ENCODE data around the gene NKX2-1. TPM values are rescaled to one million over a fixed set of nuclear protein-coding genes. Genes with fewer than 3 reads are reported as not detected.

The NKX2-1 gene
- total RNA-seq, 1 donor, result not detected

DNA sequence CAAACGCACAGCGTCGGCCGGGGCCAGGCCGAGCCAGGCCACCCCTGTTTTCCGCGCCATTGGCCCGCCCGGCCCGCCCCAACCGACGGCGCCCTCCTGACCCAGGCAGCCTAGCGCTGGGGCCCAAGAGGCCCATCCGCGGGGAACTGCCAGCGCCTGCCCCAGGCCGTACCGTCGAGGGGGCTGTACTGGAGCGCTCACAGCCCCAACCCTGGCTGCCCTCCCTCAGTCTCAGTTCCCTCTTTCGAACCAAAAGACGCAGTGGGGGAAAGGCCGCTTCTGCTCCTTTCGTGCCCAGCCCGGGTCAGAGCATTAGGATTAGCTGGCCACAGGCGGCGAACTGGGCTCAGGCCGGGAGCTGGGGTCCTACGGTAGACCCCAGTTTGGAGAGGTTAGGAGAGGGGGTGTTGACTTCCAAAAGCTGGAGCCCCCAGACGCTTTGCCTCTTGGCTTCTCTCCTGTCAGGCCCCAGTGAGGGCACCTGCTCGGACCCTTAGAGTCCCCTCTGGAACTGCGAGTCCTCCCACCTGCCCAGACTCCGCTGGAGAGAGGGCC is 1.9 kb downstream of the NKX2-1 start:
- no peak for DNase-seq (ENCODE audit: low read depth in 2 of 3, low spot score in 2 of 3)

GRCh38 chr14:36517242-36518030 is 2.6 kb downstream of the NKX2-1 start:
- no peak for DNase-seq (ENCODE audit: low read depth in 2 of 3, low spot score in 2 of 3)

GRCh38 chr14:36516719-36517241 is 3.3 kb downstream of the NKX2-1 start:
- DNase-seq (ENCODE audit: low read depth in 2 of 3, low spot score in 2 of 3), result no peak

DNA sequence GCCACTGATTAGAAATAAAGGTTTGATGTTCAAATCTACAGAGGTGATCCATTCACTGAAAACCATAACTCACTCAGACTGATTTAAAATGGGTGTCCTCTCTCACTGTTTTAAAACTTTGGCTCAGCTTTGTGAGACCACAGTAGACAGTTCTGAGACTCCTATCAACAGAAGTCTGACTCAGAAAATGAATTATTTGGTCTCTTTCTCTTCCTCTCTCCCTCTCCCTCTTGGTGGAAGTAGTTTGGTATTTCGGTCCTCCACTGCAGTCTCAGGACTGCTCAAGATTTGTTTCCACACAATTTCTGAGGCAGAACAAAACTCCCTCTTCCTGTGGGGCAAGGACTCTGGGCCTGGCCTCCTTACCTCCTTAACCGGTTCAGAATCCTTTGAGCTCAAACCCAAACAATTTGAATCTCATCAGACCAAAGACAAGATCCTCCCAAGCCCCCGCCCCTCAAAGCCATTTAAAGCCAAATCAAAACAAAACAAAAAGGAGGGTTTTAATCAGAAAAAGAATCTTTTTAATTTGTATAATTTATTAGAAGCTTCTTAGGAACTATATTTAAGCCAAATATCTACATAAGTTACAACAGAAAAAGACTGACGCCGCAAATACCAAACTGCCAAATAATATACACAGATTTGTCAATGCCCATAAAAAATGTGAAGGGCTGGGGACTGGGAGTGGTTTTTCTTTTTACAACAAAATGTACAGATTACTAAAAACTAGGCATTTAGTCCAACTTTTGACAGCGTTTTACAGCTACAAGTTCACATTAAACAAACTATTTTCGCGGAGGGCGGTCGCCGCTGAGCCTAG is 3.9 kb downstream of the NKX2-1 start:
- DNase-seq (ENCODE audit: low read depth in 2 of 3, low spot score in 2 of 3), result no peak

DNA sequence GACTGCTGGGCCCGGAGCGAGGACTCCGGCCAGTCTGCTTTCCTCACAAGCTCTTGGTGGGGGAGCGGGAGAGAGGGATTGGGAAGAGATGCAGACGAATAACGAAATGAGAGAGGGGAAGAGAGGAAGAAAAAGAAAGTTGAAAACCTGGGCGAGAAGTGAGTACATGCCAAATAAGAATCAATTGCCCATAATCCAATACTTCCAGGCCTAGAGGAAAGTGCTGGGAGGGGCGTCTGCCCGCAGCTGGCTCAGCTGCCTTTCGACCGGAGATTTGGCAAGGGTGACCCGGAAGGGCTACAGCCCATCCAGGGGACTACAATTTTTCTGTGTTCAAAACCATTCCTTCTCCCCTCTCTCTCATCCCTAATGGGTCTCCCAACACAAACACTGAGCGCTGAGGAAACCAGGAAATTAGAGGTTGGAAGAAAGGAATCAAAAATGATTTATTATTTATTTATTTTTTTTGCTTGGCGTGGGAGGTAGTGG is 4.9 kb downstream of the NKX2-1 start:
- no peak for DNase-seq (ENCODE audit: low read depth in 2 of 3, low spot score in 2 of 3)

DNA sequence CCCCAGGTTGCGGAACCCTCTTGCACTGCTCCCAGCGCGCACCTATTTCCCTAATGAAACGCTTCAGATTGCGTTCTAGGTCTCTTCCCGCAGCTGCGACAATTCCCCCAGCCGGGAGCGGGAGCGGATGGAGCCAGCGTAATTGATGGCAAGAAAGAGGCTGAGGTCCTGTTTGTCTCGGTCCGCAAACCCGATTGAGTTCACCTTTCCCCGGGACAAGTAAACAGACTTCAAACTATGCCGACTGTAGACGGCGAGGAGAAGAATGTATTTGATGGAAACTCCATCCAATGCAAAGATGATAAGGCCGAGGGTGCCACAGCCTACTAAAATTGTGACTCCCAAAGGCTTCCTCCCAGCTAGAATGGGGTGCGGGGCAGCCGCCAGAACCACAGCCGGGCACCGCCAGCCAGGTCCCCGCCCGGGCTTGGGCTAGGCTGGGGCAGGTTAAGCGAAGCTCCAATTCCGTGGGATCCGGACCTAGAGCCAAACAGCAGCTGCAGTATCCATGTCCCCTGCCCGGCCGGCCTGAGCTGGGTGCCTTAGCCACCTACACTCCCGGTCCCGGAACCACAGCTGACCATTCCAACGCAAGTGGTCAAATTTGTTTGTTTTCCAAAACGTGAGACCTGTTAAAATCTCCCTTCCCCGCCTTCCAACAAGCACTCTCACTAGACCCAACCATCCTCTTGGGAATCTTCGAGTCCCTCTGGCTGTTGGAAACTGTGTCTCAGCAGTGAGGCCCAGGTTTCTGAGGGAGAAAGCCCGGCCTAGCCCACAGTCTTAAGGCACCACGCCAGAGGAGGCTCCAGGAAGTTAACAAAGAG is 5.5 kb downstream of the NKX2-1 start:
- no peak for DNase-seq (ENCODE audit: low read depth in 2 of 3, low spot score in 2 of 3)

DNA sequence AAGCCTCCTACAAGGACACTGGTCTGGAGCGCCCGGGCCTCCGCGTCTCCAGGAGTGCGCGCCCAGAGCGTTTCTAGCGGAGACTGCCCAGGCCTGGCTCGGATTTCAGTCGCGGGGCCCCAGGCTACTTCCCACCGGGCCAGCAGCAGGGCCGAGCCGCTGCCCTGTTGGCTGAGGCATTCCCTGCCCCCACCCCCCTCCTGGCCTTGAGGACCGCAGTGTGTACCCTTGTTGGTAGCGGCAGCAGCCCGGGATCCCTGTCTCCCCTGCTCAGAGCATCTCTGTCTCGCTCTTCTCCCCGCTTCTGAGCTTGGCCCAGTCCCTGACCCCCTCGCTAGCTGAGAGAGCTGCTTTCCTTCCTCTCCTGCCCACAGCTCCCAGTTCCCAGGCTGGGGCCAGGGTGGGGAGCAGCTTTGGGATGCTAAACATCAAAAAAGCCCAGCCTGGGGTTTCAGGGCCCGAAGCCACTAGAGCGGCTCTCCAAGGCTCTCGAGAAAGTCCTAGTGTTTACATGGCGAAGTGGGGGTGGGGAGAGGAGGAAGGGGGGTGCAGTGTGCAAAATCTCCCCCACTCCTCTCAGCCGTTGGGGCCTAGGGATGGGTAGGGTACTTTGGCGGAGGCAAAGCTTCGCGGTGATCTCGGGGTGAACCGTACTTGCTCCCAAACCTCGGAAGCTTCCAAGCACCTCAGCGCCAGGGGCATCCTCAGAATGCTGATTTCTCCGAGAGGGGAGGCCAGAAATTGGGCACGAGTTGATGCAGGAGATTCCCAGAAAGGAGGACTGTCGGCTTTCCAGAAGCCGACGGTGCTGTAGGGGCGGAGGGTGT is 6.4 kb downstream of the NKX2-1 start:
- no peak for DNase-seq (ENCODE audit: low read depth in 2 of 3, low spot score in 2 of 3)

GRCh38 chr14:36513012-36513420 is 7.0 kb downstream of the NKX2-1 start:
- DNase-seq (ENCODE audit: low read depth in 2 of 3, low spot score in 2 of 3), result no peak

DNA sequence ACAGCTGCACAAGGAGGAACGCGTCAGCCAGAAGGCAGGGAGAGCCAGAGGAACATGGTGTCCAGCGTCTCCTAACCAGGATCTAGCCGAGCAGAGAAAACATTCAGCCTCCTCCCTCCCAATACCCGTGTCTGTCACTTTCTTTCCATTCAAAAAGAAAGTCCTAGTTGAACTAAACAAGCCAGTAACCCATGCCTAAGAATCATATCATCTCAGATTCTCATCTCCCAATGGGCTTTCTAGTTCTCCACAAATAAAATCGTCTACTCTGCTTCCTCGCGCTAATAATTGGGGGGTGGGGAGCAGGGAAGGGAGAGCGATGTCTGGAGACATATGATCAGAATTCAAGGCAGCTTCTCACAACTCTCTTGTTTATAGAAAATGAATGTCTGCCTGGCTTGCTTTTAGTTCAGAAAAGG is 7.4 kb downstream of the NKX2-1 start:
- DNase-seq (ENCODE audit: low read depth in 2 of 3, low spot score in 2 of 3), result no peak

- DNase-seq (ENCODE audit: low read depth in 2 of 3, low spot score in 2 of 3), result no peak
Observed at GRCh38 chr14:36511981-36512584, 7.9 kb downstream of the NKX2-1 start.

DNA sequence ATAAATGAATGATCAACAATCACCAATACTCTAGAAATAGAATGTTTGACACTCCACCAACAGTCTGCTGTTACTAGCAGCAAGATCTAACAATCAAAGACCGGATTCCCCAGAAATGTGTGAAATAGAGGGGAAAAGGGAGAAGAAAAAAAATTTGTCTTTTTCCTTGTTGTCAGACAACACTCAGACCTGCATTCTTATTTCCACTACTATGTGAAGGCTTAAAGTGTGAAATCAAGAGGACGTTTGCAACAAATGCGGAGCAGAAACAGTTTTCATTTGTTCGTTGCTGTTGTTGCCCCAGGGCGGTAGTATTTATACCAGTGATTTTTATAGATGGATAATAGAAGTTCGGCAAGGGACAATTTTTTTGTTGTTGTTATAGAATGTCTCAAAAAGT is 9.2 kb downstream of the NKX2-1 start:
- DNase-seq (ENCODE audit: low read depth in 2 of 3, low spot score in 2 of 3), result no peak

GRCh38 chr14:36510078-36510799 is 9.8 kb downstream of the NKX2-1 start:
- no peak for DNase-seq (ENCODE audit: low read depth in 2 of 3, low spot score in 2 of 3)

DNA sequence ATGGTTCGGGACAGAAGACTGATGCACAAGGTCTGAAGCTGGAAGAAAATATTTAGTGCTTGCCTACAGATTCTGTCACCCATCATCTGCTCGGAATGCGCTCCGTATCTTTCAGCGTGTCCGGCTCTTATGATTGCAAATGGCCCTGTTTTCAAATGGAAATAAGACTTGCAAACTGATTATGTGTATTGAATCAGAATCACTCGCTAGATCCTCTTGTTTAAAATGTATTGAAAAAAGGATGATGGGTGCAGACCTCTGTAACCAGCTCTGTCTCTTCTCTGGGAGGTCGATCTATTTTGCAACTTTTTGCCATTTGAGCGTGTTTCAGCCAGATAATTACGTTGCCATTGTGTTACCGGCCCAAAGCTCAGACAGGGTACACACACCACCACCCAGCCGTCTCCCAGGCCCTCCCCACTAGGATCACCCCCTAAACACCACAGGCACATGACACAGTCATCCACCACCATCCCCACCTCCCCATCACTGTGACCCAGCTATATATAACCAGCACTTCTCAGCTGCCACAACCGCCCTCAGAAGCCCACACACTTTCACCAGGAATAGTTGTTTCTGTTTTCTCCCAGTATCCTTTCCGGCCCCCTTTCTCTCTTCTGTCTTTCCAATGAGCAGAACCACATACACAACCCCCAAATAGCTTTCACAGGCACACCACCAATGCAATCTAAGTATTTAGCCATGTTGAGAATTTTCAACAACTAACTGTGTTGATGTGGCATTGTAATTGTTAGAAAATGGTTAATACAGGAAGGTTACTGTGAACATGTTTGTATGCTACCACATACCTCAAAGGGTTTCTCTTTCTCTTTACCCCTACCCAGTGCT is 10.7 kb downstream of the NKX2-1 start:
- no peak for DNase-seq (ENCODE audit: low read depth in 2 of 3, low spot score in 2 of 3)

GRCh38 chr14:36508418-36509068 is 11.5 kb downstream of the NKX2-1 start:
- DNase-seq (ENCODE audit: low read depth in 2 of 3, low spot score in 2 of 3), result no peak

DNA sequence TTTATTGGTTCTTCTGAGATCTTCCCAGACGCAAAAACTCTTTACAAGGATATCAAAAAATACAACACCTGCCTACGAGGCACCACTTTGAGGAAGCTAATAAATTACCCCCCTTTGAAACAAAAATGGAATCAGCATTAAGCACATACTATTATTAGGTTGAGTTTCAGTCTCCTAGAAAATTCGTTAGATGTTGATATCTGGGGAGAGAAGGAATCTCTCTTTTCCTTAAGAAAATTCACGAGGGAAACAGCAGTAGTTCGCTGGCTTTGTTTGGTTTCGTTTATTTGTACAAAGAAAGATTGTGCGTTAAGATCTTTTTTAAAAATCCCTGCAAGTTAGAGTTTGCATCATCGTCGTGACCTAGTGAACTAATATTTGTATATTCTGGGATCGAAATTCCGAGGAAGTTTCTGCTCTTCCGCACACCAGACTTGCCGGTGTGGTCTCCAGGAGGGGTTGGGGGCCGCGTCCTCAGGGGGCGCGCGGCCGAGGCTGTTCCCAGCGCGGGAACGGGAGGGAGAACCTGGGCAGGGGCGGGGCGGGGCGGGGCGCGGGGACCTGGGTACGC is 12.1 kb downstream of the NKX2-1 start:
- no peak for DNase-seq (ENCODE audit: low read depth in 2 of 3, low spot score in 2 of 3)

DNA sequence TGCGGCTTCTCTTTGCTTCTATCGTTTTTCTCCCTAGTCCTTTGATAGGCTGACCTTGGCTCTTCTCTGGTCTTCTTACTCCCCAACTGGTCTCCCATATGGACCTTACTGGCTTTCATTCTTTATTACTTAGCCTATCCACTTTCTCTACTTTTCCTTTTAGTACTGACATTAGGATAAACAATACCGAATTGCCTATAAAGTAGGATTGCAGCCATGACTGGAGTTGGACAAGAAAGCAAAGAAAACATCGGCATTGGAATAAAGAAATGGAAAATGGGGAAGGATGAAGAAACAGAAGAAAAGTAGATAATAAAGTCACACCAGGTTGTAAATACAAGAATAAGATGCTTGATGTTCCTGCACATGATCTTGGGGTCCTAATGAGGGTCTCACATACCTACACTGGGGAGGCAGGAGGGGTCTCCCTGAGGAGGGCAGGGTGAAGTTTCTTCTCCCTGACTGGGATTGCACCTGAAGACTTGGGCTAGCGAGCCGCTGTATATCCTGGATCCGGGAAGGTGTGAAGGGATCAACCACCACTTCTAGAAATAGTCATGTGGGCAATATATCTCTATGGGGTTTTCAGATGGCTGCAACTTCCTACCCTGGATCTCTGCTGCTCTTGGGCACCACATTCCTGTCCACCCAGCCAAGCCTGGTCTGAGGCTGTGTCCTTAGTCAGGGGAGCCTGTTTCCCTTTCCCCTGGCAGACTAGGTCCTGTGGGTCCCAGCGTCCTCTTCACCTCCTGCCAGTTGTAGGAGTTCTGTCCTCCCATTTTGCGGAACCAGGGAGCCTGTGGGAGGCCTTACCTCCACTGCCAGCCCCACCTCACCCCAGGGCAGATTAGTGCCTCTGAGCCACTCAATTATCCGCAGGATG is 13.1 kb downstream of the NKX2-1 start:
- DNase-seq (ENCODE audit: low read depth in 2 of 3, low spot score in 2 of 3), result no peak
